HepG2 (cell line): Measurements from ENCODE around the gene GBGT1. TPM values are rescaled to one million over a fixed set of nuclear protein-coding genes. Genes with fewer than 3 reads are reported as not detected.

Experiments used
- ZNF775 ChIP-seq: sonication (generic); formaldehyde crosslinking; IDR thresholded peaks from 2 replicates; pipeline ENCODE4 v1.4.0; 2020; ENCODE audit warnings: missing genetic modification reagents, mild to moderate bottlenecking, moderate library complexity, borderline replicate concordance
- polyA plus RNA-seq, 8 experiments: library from polyadenylated mRNA; depleted of rRNA in 3 of 8; stranded (reverse) in 7 of 8; unstranded in 1 of 8; fragments of >200 nt; fragmentation: Illumina TruSeq in 4 of 8; extraction: Trizol in 4 of 8; gene quantifications; 2 replicates each; pipeline versions ENCODE4 v1.2.1 to v1.2.3, GENCODE V29; 2011 to 2016; ENCODE audit warnings: low read depth in 4 of 8, missing spikeins in 1 of 8, mixed read lengths in 1 of 8; ENCODE audit not compliant: insufficient read depth in 1 of 8
- total RNA-seq, 5 experiments: library from RNA; depleted of rRNA; stranded (reverse); fragments of >200 nt; fragmentation: Illumina TruSeq; extraction: Trizol; gene quantifications; 2 replicates each; pipeline ENCODE4 v1.2.3, GENCODE V29; 2016; ENCODE audit warnings: low read depth in 1 of 5
- TF ChIP-seq, protein P1 (sequence below): sonication (generic); formaldehyde crosslinking; IDR thresholded peaks from 2 replicates; pipeline ENCODE4 v1.8.1; 2023; ENCODE audit warnings: mild to moderate bottlenecking, inconsistent platforms, moderate library complexity, missing genetic modification reagents, borderline replicate concordance
- TF ChIP-seq, protein P2 (sequence below), 2 experiments: sonication (generic) in 1 of 2; formaldehyde crosslinking in 1 of 2; IDR thresholded peaks; 2 replicates each; pipeline versions ENCODE4 v1.6.1 to v1.9.0; 2014 to 2022; ENCODE audit warnings: antibody characterized with exemption in 1 of 2, borderline replicate concordance in 1 of 2, inconsistent platforms in 1 of 2, low read depth in 1 of 2, missing genetic modification reagents in 1 of 2
- TF ChIP-seq, protein P3 (sequence below): sonication (generic); formaldehyde crosslinking; IDR thresholded peaks from 2 replicates; pipeline ENCODE4 v1.5.1; 2020; ENCODE audit warnings: mild to moderate bottlenecking, missing genetic modification reagents, borderline replicate concordance
- TF ChIP-seq, protein P4 (sequence below): sonication (generic); IDR thresholded peaks from 2 replicates; pipeline ENCODE4 v1.6.1; 2016; ENCODE audit warnings: low read depth, borderline replicate concordance

The GBGT1 gene
- total and polyA plus RNA-seq, 2 of the 13 experiments (the other 11 are each of a cell fraction or from before 2014, with no cell fraction given): not detected

DNA sequence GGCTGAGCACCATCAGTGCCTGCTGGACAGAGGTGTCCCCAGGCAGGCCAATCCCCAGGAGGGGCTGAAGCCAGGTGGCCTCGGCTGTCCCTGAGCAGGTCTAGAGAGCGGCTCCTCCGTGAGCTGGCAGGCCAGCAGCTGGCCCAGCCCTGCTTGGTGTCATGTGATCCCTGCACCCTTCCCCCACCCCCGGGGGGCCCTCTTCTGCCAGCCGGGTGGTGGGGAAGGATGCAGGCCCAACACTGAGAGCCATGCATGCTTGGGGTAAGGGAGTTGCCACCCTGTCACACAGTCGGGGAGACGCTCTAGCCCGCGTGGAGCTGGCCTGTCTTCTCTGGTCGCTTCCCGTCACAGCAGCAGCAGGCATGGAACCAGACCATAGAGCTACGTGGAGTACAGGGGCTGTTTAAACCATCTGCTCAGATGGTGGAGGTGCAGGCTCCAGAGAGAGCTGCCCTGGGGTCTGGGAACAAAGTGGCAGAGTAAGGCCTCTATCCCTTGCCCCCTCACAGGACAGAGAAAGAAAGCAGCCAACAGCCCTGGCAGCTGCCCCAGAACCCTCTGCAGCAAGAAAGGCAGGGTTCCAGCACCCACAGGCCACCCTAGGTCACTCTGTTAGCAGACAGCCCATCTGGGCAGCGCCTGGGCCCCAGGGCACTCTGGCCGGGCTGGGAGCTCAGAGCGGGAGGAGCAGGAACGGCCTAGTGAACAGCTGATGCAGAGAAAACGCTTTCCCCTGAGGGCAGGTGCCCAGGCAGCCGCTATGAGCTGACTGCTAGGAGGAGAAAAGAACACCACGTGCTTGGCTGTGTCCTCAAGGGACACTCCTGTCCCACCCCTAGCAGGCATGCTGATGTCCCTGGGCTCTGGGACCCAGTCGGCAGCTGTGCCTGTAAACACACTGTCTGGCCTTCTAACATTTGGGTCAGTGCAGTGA is 49.5 kb downstream of the GBGT1 start (continued):
- TF ChIP-seq, protein P1, sequence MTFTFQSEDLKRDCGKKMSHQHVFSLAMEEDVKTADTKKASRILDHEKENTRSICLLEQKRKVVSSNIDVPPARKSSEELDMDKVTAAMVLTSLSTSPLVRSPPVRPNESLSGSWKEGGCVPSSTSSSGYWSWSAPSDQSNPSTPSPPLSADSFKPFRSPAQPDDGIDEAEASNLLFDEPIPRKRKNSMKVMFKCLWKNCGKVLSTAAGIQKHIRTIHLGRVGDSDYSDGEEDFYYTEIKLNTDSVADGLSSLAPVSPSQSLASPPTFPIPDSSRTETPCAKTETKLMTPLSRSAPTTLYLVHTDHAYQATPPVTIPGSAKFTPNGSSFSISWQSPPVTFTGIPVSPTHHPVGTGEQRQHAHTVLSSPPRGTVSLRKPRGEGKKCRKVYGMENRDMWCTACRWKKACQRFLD (CRISPR knock-in tag): no peak
- TF ChIP-seq, protein P2, sequence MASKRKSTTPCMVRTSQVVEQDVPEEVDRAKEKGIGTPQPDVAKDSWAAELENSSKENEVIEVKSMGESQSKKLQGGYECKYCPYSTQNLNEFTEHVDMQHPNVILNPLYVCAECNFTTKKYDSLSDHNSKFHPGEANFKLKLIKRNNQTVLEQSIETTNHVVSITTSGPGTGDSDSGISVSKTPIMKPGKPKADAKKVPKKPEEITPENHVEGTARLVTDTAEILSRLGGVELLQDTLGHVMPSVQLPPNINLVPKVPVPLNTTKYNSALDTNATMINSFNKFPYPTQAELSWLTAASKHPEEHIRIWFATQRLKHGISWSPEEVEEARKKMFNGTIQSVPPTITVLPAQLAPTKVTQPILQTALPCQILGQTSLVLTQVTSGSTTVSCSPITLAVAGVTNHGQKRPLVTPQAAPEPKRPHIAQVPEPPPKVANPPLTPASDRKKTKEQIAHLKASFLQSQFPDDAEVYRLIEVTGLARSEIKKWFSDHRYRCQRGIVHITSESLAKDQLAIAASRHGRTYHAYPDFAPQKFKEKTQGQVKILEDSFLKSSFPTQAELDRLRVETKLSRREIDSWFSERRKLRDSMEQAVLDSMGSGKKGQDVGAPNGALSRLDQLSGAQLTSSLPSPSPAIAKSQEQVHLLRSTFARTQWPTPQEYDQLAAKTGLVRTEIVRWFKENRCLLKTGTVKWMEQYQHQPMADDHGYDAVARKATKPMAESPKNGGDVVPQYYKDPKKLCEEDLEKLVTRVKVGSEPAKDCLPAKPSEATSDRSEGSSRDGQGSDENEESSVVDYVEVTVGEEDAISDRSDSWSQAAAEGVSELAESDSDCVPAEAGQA (IDR thresholded peaks at IDR 0.05; ENCODE audit: low read depth): no peak
- TF ChIP-seq, protein P2 (CRISPR knock-in tag; IDR thresholded peaks at IDR 0.05; ENCODE audit: borderline replicate concordance): no peak
- TF ChIP-seq ZNF775 (CRISPR knock-in tag): no peak
- TF ChIP-seq, protein P3, sequence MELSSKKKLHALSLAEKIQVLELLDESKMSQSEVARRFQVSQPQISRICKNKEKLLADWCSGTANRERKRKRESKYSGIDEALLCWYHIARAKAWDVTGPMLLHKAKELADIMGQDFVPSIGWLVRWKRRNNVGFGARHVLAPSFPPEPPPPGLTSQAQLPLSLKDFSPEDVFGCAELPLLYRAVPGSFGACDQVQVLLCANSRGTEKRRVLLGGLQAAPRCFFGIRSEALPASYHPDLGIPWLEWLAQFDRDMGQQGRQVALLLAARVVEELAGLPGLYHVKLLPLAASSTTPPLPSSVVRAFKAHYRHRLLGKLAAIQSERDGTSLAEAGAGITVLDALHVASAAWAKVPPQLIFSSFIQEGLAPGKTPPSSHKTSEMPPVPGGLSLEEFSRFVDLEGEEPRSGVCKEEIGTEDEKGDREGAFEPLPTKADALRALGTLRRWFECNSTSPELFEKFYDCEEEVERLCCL (CRISPR knock-in tag): no peak
- TF ChIP-seq, protein P4, sequence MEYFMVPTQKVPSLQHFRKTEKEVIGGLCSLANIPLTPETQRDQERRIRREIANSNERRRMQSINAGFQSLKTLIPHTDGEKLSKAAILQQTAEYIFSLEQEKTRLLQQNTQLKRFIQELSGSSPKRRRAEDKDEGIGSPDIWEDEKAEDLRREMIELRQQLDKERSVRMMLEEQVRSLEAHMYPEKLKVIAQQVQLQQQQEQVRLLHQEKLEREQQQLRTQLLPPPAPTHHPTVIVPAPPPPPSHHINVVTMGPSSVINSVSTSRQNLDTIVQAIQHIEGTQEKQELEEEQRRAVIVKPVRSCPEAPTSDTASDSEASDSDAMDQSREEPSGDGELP: peak; percentile 21; the same call in 1 of the 2 replicates
- TF ChIP-seq, all 625 proteins: peak for 5
